GM23248 (cell line): Measurements from ENCODE around the gene AASS.

Experiments used
- EZH2 ChIP-seq: fragments of 200-600 bp; sonication (generic); IDR thresholded peaks from 2 replicates; pipeline ENCODE4 v1.6.1; 2018; ENCODE audit warnings: antibody characterized with exemption, mild to moderate bottlenecking; ENCODE audit not compliant: insufficient read depth, poor library complexity, severe bottlenecking
- EZH2phosphoT487 ChIP-seq: fragments of 200-600 bp; sonication (generic); IDR thresholded peaks from 2 replicates; pipeline ENCODE4 v1.6.1; 2018; ENCODE audit warnings: antibody characterized with exemption, moderate library complexity, mild to moderate bottlenecking, low read depth; ENCODE audit not compliant: insufficient read depth

DNA sequence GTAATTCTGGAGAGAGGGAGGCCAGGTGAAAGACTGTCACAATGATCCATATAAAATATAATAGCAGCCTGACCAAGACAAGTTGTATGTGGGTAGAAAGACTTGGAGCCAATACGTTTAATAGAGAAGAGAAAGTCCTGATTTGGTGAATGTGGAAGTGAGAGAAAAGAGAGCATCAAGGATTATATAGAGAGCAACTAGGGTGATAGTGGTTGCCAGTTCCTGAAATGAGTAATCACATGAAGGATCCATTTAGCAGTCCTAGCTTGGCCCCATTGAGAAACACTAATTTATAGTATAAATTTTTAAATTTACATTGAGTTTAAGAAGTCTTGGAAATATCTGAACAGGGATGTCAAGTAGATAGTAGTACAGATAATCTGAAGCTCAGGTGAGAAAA lies 74.0 kb downstream of the AASS start:
- no peak for TF ChIP-seq EZH2
- TF ChIP-seq EZH2phosphoT487, result no peak
